HG03066 (cell line): ENCODE data around the gene TRIM69.
"Not testable (repeated sequence)": the region's sequence is repeated elsewhere in the genome, so short reads cannot be mapped to it uniquely, and the experiment has no call there.

Source experiments
- ATAC-seq: cut with Tn5 transposase; IDR thresholded peaks from one replicate; pipeline ENCODE4 v1.9.1; 2021; ENCODE audit warnings: low read depth; ENCODE audit not compliant: unreplicated experiment

Gene TRIM69

GRCh38 chr15:44736181-44736765, at the start of gene TRIM69:
Gene TRIM69 (plus strand): TSS chr15:44736528. CDS start chr15:44736705, 177 bp downstream.
- ATAC-seq, result peak; percentile 42

- ATAC-seq, result not testable (repeated sequence)
These were observed 47.0 kb upstream of the TRIM69 start for GRCh38 chr15:44689318-44689717.

GRCh38 chr15:44690245-44690644, 46.1 kb upstream of the TRIM69 start:
- ATAC-seq, result not testable (repeated sequence)

GRCh38 chr15:44692659-44693058, 43.7 kb upstream of the TRIM69 start:
- ATAC-seq, result no peak

GRCh38 chr15:44694416-44694815, 41.9 kb upstream of the TRIM69 start:
- no peak for ATAC-seq

GRCh38 chr15:44695294-44695693, 41.0 kb upstream of the TRIM69 start:
- no peak for ATAC-seq

GRCh38 chr15:44697014-44697413, 39.3 kb upstream of the TRIM69 start:
- ATAC-seq, result no peak

- no peak for ATAC-seq
These were observed 37.7 kb upstream of the TRIM69 start for GRCh38 chr15:44698641-44699040.

- not testable (repeated sequence) for ATAC-seq
These were observed 35.7 kb upstream of the TRIM69 start for GRCh38 chr15:44700676-44701075.

- ATAC-seq, result no peak
These were observed 30.3 kb upstream of the TRIM69 start for GRCh38 chr15:44705986-44706385.

- ATAC-seq, result no peak
These were observed 29.9 kb upstream of the TRIM69 start for GRCh38 chr15:44706401-44706800.

- no peak for ATAC-seq
These were observed 29.2 kb upstream of the TRIM69 start for GRCh38 chr15:44706946-44707636.

GRCh38 chr15:44710236-44711095, 25.9 kb upstream of the TRIM69 start:
- ATAC-seq, result no peak

- ATAC-seq, result peak; percentile 72
These were observed 25.1 kb upstream of the TRIM69 start, which contains the start of the genes B2M and PATL2 for GRCh38 chr15:44711096-44711742. Gene B2M (plus strand): TSS chr15:44711517. CDS start chr15:44711547, 30 bp downstream. Gene PATL2 (minus strand): TSS chr15:44711323. CDS start chr15:44676490, 34,833 bp downstream.

- peak; percentile 23 for ATAC-seq
These were observed 24.5 kb upstream of the TRIM69 start for GRCh38 chr15:44711743-44712345.

GRCh38 chr15:44712346-44713005, 23.9 kb upstream of the TRIM69 start:
- ATAC-seq, result no peak

GRCh38 chr15:44713006-44713966, 23.0 kb upstream of the TRIM69 start:
- ATAC-seq, result no peak

- ATAC-seq, result no peak
These were observed 21.1 kb upstream of the TRIM69 start for GRCh38 chr15:44715142-44715796.
